GM19240 (cell line): ENCODE results near the gene ULK2.

ENCODE experiments used
- DNase-seq: peaks from one replicate; pipeline ENCODE4 v3.0.0; 2011; ENCODE audit warnings: low spot score; ENCODE audit not compliant: insufficient read length

ULK2 gene

GRCh38 chr17:19728084-19728495 lies 139.6 kb downstream of the ULK2 start:
- DNase-seq: no peak

- no peak for DNase-seq
Measured at GRCh38 chr17:19727501-19728078, 140.1 kb downstream of the ULK2 start.

GRCh38 chr17:19726631-19727376 lies 140.9 kb downstream of the ULK2 start:
- no peak for DNase-seq

- DNase-seq: no peak
Measured at GRCh38 chr17:19725486-19725885, 142.2 kb downstream of the ULK2 start.

- DNase-seq: no peak
Measured at GRCh38 chr17:19724501-19725420, 143.0 kb downstream of the ULK2 start.

- no peak for DNase-seq
Measured at GRCh38 chr17:19723964-19724363, 143.8 kb downstream of the ULK2 start.
